Measurements from ENCODE around the gene TNFRSF4.

GRCh38 chr1:1229770-1230169, 15.8 kb upstream of the TNFRSF4 start:
- TF ChIP-seq, protein P1, sequence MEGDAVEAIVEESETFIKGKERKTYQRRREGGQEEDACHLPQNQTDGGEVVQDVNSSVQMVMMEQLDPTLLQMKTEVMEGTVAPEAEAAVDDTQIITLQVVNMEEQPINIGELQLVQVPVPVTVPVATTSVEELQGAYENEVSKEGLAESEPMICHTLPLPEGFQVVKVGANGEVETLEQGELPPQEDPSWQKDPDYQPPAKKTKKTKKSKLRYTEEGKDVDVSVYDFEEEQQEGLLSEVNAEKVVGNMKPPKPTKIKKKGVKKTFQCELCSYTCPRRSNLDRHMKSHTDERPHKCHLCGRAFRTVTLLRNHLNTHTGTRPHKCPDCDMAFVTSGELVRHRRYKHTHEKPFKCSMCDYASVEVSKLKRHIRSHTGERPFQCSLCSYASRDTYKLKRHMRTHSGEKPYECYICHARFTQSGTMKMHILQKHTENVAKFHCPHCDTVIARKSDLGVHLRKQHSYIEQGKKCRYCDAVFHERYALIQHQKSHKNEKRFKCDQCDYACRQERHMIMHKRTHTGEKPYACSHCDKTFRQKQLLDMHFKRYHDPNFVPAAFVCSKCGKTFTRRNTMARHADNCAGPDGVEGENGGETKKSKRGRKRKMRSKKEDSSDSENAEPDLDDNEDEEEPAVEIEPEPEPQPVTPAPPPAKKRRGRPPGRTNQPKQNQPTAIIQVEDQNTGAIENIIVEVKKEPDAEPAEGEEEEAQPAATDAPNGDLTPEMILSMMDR (IDR thresholded peaks at IDR 0.05), result no peak
- TF ChIP-seq SREBF2 (IDR thresholded peaks at IDR 0.05) (no peak), EP300 (IDR thresholded peaks at IDR 0.05) (no peak), CEBPB (IDR thresholded peaks at IDR 0.05) (no peak), RAD21 (conservative IDR thresholded peaks at IDR 0.05 in 1 of 2, IDR thresholded peaks at IDR 0.05 in 1 of 2) (no peak), ZC3H11A (IDR thresholded peaks at IDR 0.05) (no peak)
- TF ChIP-seq, protein P2, sequence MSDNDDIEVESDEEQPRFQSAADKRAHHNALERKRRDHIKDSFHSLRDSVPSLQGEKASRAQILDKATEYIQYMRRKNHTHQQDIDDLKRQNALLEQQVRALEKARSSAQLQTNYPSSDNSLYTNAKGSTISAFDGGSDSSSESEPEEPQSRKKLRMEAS (IDR thresholded peaks at IDR 0.05), result no peak

All from A549 (cell line).